HEK293 (cell line): Measurements from ENCODE around the gene PCAT6.
A peak's percentile ranks its signal among the peaks of the same experiment; 100 is the strongest.

Experiments
- CTCF ChIA-PET: fragments of 350-600 bp; formaldehyde crosslinking; extraction: SDS; loops from one replicate; lab custom pipeline; 2021; ENCODE audit warnings: antibody characterized with exemption; lab: Yijun Ruan, JAX
- POLR2A ChIA-PET: fragments of 300-600 bp; formaldehyde crosslinking; extraction: SDS; loops from one replicate; lab custom pipeline; 2020; ENCODE audit warnings: antibody characterized with exemption, inconsistent platforms; lab: Yijun Ruan, JAX
- H3K27ac ChIP-seq: fragments of 200-500 bp; sonication (Bioruptor generic); 2 replicates; pipeline ENCODE4 v1.5.1; 2014; ENCODE audit warnings: low read depth, low read length, control low read depth, inconsistent platforms; ENCODE audit errors: extremely low read depth
- H3K36me3 ChIP-seq, 2 experiments: fragments of 200-500 bp in 1 of 2; sonication (Bioruptor generic) in 1 of 2; 1 replicate in 1 of 2; 2 replicates in 1 of 2; pipeline ENCODE4 v1.5.1; 2014 to 2017; ENCODE audit warnings: inconsistent platforms in 2 of 2, low read length in 2 of 2; ENCODE audit not compliant: control insufficient read depth in 2 of 2, insufficient read depth in 1 of 2
- H3K4me1 ChIP-seq: fragments of 200-500 bp; sonication (Bioruptor generic); 2 replicates; pipeline ENCODE4 v1.5.1; 2014; ENCODE audit warnings: mild to moderate bottlenecking, low read length, inconsistent platforms; ENCODE audit not compliant: control insufficient read depth, insufficient read depth
- H3K4me3 ChIP-seq: 2 replicates; pipeline ENCODE4 v1.5.1; 2011; ENCODE audit warnings: low read depth, mild to moderate bottlenecking, control low read depth, low read length, moderate library complexity
- H3K9me3 ChIP-seq: fragments of 200-500 bp; sonication (Bioruptor generic); 2 replicates; pipeline ENCODE4 v1.5.1; 2014; ENCODE audit warnings: low read depth, low read length, inconsistent platforms; ENCODE audit not compliant: control insufficient read depth, insufficient read depth
- FEZF1 ChIP-seq: fragments of 450-650 bp; formaldehyde crosslinking; IDR thresholded peaks from 2 replicates; pipeline ENCODE4 v1.5.1; 2016; ENCODE audit warnings: missing biosample characterization, missing genetic modification characterization
- OSR2 ChIP-seq: fragments of 450-650 bp; formaldehyde crosslinking; IDR thresholded peaks from 2 replicates; pipeline ENCODE4 v1.5.1; 2016; ENCODE audit warnings: missing biosample characterization, missing genetic modification characterization
- PRDM6 ChIP-seq: fragments of 450-650 bp; formaldehyde crosslinking; IDR thresholded peaks from 2 replicates; pipeline ENCODE4 v1.5.1; 2017; ENCODE audit warnings: missing biosample characterization, missing genetic modification characterization
- TCF7L2 ChIP-seq: IDR thresholded peaks from 2 replicates; pipeline ENCODE4 v1.6.1; 2011; ENCODE audit warnings: low read depth, mild to moderate bottlenecking, inconsistent platforms, low read length, moderate library complexity, borderline replicate concordance
- ZBTB17 ChIP-seq: fragments of 450-650 bp; formaldehyde crosslinking; IDR thresholded peaks from 2 replicates; pipeline ENCODE4 v1.5.1; 2016; ENCODE audit warnings: missing biosample characterization, missing genetic modification characterization
- ZFP69B ChIP-seq: fragments of 450-650 bp; formaldehyde crosslinking; IDR thresholded peaks from 2 replicates; pipeline ENCODE4 v1.5.1; 2016; ENCODE audit warnings: missing biosample characterization, missing genetic modification characterization
- ZNF335 ChIP-seq: fragments of 450-650 bp; formaldehyde crosslinking; conservative IDR thresholded peaks from 2 replicates; pipeline ENCODE4 v1.5.1; 2016; ENCODE audit warnings: missing biosample characterization, missing genetic modification characterization
- ZNF354C ChIP-seq: fragments of 450-650 bp; formaldehyde crosslinking; IDR thresholded peaks from 2 replicates; pipeline ENCODE4 v1.5.1; 2016; ENCODE audit warnings: missing biosample characterization, missing genetic modification characterization, low read depth, borderline replicate concordance
- ZNF362 ChIP-seq: fragments of 450-650 bp; formaldehyde crosslinking; IDR thresholded peaks from 2 replicates; pipeline ENCODE4 v1.5.1; 2016; ENCODE audit warnings: missing biosample characterization, missing genetic modification characterization
- ZNF398 ChIP-seq: fragments of 450-650 bp; formaldehyde crosslinking; IDR thresholded peaks from 2 replicates; pipeline ENCODE4 v1.5.1; 2017; ENCODE audit warnings: missing biosample characterization, missing genetic modification characterization
- ZNF561 ChIP-seq: fragments of 450-650 bp; IDR thresholded peaks from 2 replicates; pipeline ENCODE4 v1.5.1; 2018; ENCODE audit warnings: missing biosample characterization, missing genetic modification characterization, borderline replicate concordance
- ZNF645 ChIP-seq: fragments of 450-650 bp; formaldehyde crosslinking; IDR thresholded peaks from 2 replicates; pipeline ENCODE4; 2016; ENCODE audit warnings: missing biosample characterization, missing genetic modification characterization
- ZNF692 ChIP-seq: fragments of 450-650 bp; formaldehyde crosslinking; IDR thresholded peaks from 2 replicates; pipeline ENCODE4 v1.5.1; 2016; ENCODE audit warnings: missing biosample characterization, missing genetic modification characterization
- ZNF76 ChIP-seq: fragments of 450-650 bp; formaldehyde crosslinking; IDR thresholded peaks from 2 replicates; pipeline ENCODE4; 2016; ENCODE audit warnings: low read depth, missing biosample characterization, missing genetic modification characterization, borderline replicate concordance
- ZSCAN5A ChIP-seq: fragments of 450-650 bp; formaldehyde crosslinking; IDR thresholded peaks from 2 replicates; pipeline ENCODE4 v1.5.1; 2016; ENCODE audit warnings: missing biosample characterization, missing genetic modification characterization

PCAT6 gene

GRCh38 chr1:202770135-202770534 is 40.6 kb upstream of the PCAT6 start:
- ChIA-PET POLR2A (no interaction called here), CTCF (no interaction called here)
- no peak overlapping the region for H3K27ac ChIP-seq
- H3K36me3 ChIP-seq: peaks cover 53 to 77% of the 10 kb centered on the region in 2 experiments
- H3K4me1 ChIP-seq: no peaks in the 10 kb centered on the region
- no peak overlapping the region for H3K4me3 ChIP-seq
- no peaks in the 10 kb centered on the region for H3K9me3 ChIP-seq
- TF ChIP-seq ZBTB17 (tag by site-specific recombination): no peak
- no peak for TF ChIP-seq ZNF561 (tag by site-specific recombination)
- TF ChIP-seq ZNF354C (tag by site-specific recombination): no peak
- no peak for TF ChIP-seq ZNF362 (tag by site-specific recombination)
- TF ChIP-seq ZNF398 (tag by site-specific recombination): no peak

- CTCF ChIA-PET: interaction anchor here (0.9 kb wide), 1 partner anchor 11 kb away, joined by 3 read pairs; no protein-coding TSS in a partner anchor
- H3K27ac ChIP-seq: no peak overlapping the region
- H3K4me3 ChIP-seq: no peak overlapping the region
- POLR2A ChIA-PET: interaction anchor here (1.1 kb wide), 1 partner anchor 11 kb away, joined by 6 read pairs; no protein-coding TSS in a partner anchor
- TF ChIP-seq FEZF1 (0 out of 2 replicates have a peak, but pooled peaks have one; percentile 14), ZNF335 (tag by site-specific recombination) (peak; percentile 80), OSR2 (peak; percentile 37; the same call in 1 of the 2 replicates), TCF7L2 (peak; percentile 33; the same call in 1 of the 2 replicates), ZFP69B (tag by site-specific recombination) (no peak), ZNF692 (0 out of 2 replicates have a peak, but pooled peaks have one; percentile 20), PRDM6 (peak; percentile 67), ZNF645 (no peak), ZSCAN5A (tag by site-specific recombination) (no peak), ZNF76 (no peak)
- peaks cover 6% of the 10 kb centered on the region; the same call in 1 of the 2 replicates for H3K4me1 ChIP-seq
- H3K9me3 ChIP-seq: no peaks in the 10 kb centered on the region
- H3K36me3 ChIP-seq: peaks cover 3 to 4% of the 10 kb centered on the region in 2 experiments; a peak in 2 of 3 replicates
Observed at GRCh38 chr1:202781180-202781579, 29.6 kb upstream of the PCAT6 start.
